Astrocyte (in vitro differentiated cells and primary cell): ENCODE data around the gene KIF15. TPM values are rescaled to one million over a fixed set of nuclear protein-coding genes. Genes with fewer than 3 reads are reported as not detected.
A peak's percentile ranks its signal among the peaks of the same experiment; 100 is the strongest.

ENCODE experiments used
- DNase-seq: peaks from one replicate; pipeline ENCODE4 v3.0.0-alpha.2; 2010; ENCODE audit warnings: low read depth
- FAIRE-seq: peaks from 2 replicates; lab custom pipeline; 2011; peaks lifted over from hg19 to GRCh38; lab: Jason Lieb, UNC
- H2AFZ ChIP-seq: 2 replicates; pipeline ENCODE4 v1.6.0; 2012; ENCODE audit warnings: low read depth, low read length, inconsistent platforms
- H3K27ac ChIP-seq: 2 replicates; pipeline ENCODE4 v1.5.1; 2011; ENCODE audit warnings: low read depth, low read length, inconsistent platforms
- H3K27me3 ChIP-seq: 2 replicates; pipeline ENCODE4 v1.6.0; 2011; ENCODE audit warnings: low read length, inconsistent platforms; ENCODE audit not compliant: insufficient read depth
- H3K36me3 ChIP-seq: 2 replicates; pipeline ENCODE4 v1.5.1; 2011; ENCODE audit warnings: low read length, inconsistent platforms; ENCODE audit not compliant: insufficient read depth
- H3K4me1 ChIP-seq: 2 replicates; pipeline ENCODE4 v1.5.1; 2011; ENCODE audit warnings: low read length, inconsistent platforms; ENCODE audit not compliant: insufficient read depth
- H3K4me2 ChIP-seq: 2 replicates; pipeline ENCODE4 v1.6.0; 2012; ENCODE audit warnings: low read length, inconsistent platforms
- H3K4me3 ChIP-seq: 2 replicates; pipeline ENCODE4 v1.5.1; 2011; ENCODE audit warnings: low read depth, mild to moderate bottlenecking, low read length, inconsistent platforms; ENCODE audit not compliant: insufficient read depth
- H3K79me2 ChIP-seq: 2 replicates; pipeline ENCODE4 v1.6.0; 2012; ENCODE audit warnings: mild to moderate bottlenecking, low read length, inconsistent platforms; ENCODE audit not compliant: insufficient read depth
- H3K9ac ChIP-seq: 2 replicates; pipeline ENCODE4 v1.6.0; 2012; ENCODE audit warnings: mild to moderate bottlenecking, low read length, inconsistent platforms
- H3K9me3 ChIP-seq: 2 replicates; pipeline ENCODE4 v1.5.1; 2012; ENCODE audit warnings: low read depth, mild to moderate bottlenecking, low read length, inconsistent platforms; ENCODE audit not compliant: insufficient read depth
- H4K20me1 ChIP-seq: 2 replicates; pipeline ENCODE4 v1.6.0; 2012; ENCODE audit warnings: low read length, inconsistent platforms; ENCODE audit not compliant: insufficient read depth
- H3K27ac Mint-ChIP-seq: one replicate; pipeline ENCODE4 v1.8.0; 2021; ENCODE audit warnings: mild to moderate bottlenecking, mixed read lengths; ENCODE audit not compliant: unreplicated experiment
- H3K27me3 Mint-ChIP-seq: one replicate; pipeline ENCODE4 v1.8.0; 2021; ENCODE audit warnings: low read depth, mixed read lengths; ENCODE audit not compliant: unreplicated experiment
- H3K36me3 Mint-ChIP-seq: one replicate; pipeline ENCODE4 v1.8.0; 2021; ENCODE audit warnings: low read depth, mixed read lengths; ENCODE audit not compliant: unreplicated experiment
- H3K4me1 Mint-ChIP-seq: one replicate; pipeline ENCODE4 v1.8.0; 2021; ENCODE audit warnings: low read depth, mixed read lengths; ENCODE audit not compliant: unreplicated experiment
- H3K4me3 Mint-ChIP-seq: one replicate; pipeline ENCODE4 v1.8.0; 2021; ENCODE audit warnings: mild to moderate bottlenecking, moderate library complexity, mixed read lengths; ENCODE audit not compliant: unreplicated experiment
- H3K9me3 Mint-ChIP-seq: one replicate; pipeline ENCODE4 v1.8.0; 2021; ENCODE audit warnings: mild to moderate bottlenecking, mixed read lengths; ENCODE audit not compliant: unreplicated experiment
- CTCF ChIP-seq: IDR thresholded peaks from 2 replicates; pipeline ENCODE4 v1.5.1; 2011; ENCODE audit warnings: low read depth, mild to moderate bottlenecking, inconsistent platforms, low read length, moderate library complexity; ENCODE audit not compliant: insufficient read depth
- EZH2 ChIP-seq: IDR thresholded peaks from 2 replicates; pipeline ENCODE4 v1.6.1; 2012; ENCODE audit warnings: mild to moderate bottlenecking, low read length, inconsistent platforms; ENCODE audit not compliant: insufficient read depth
- total RNA-seq: library from RNA; stranded (reverse); gene quantifications from 2 replicates; pipeline ENCODE4 v1.2.1, GENCODE V29; 2021

The KIF15 gene
- total RNA-seq, 1 donor from 2014 or later = 1.5 TPM

GRCh38 chr3:44883999-44884431 lies 122.4 kb downstream of the KIF15 start:
- FAIRE-seq (peak; percentile 80), DNase-seq (peak; percentile 97)
- Histone ChIP-seq H2AFZ (peak overlapping the region; percentile 61), H3K4me3 (peak overlapping the region; percentile 14), H3K4me2 (peak overlapping the region; percentile 79), H3K27ac (peak overlapping the region; percentile 93), H4K20me1 (no peaks in the 10 kb centered on the region), H3K27me3 (no peaks in the 10 kb centered on the region), H3K79me2 (no peaks in the 10 kb centered on the region), H3K9me3 (no peaks in the 10 kb centered on the region), H3K4me1 (peaks cover 34% of the 10 kb centered on the region), H3K9ac (peak overlapping the region; percentile 75), H3K36me3 (no peaks in the 10 kb centered on the region)
- H3K27me3 Mint-ChIP-seq = no peaks in the 10 kb centered on the region
- TF ChIP-seq CTCF (no peak), EZH2 (no peak)
- peak overlapping the region; percentile 79 for H3K27ac Mint-ChIP-seq
- H3K9me3 Mint-ChIP-seq = no peaks in the 10 kb centered on the region
- H3K36me3 Mint-ChIP-seq = no peaks in the 10 kb centered on the region
- H3K4me3 Mint-ChIP-seq = peak overlapping the region; percentile 28
- peaks cover 25% of the 10 kb centered on the region for H3K4me1 Mint-ChIP-seq

- peaks cover 23% of the 10 kb centered on the region for H3K4me1 Mint-ChIP-seq
- no peaks in the 10 kb centered on the region for H3K9me3 Mint-ChIP-seq
- no peaks in the 10 kb centered on the region for H3K36me3 ChIP-seq
- H3K4me3 Mint-ChIP-seq = no peak overlapping the region
- H3K9ac ChIP-seq = peak overlapping the region; percentile 63
- no peaks in the 10 kb centered on the region for H3K36me3 Mint-ChIP-seq
- H3K9me3 ChIP-seq = no peaks in the 10 kb centered on the region
- DNase-seq = peak; percentile 93
- peak overlapping the region; percentile 83 for H3K27ac Mint-ChIP-seq
- no peak overlapping the region for H2AFZ ChIP-seq
- H3K4me3 ChIP-seq = peak overlapping the region; percentile 16
- peaks cover 34% of the 10 kb centered on the region for H3K4me1 ChIP-seq
- no peaks in the 10 kb centered on the region for H4K20me1 ChIP-seq
- H3K27me3 Mint-ChIP-seq = peaks cover 4% of the 10 kb centered on the region
- TF ChIP-seq CTCF = no peak
- no peak for TF ChIP-seq EZH2
- no peak for FAIRE-seq
- peak overlapping the region; percentile 93 for H3K27ac ChIP-seq
- no peaks in the 10 kb centered on the region for H3K79me2 ChIP-seq
- H3K4me2 ChIP-seq = peak overlapping the region; percentile 79
- no peaks in the 10 kb centered on the region for H3K27me3 ChIP-seq
Observed at GRCh38 chr3:44885618-44886017, 124.0 kb downstream of the KIF15 start.

- H3K79me2 ChIP-seq = no peaks in the 10 kb centered on the region
- no peaks in the 10 kb centered on the region for H3K36me3 Mint-ChIP-seq
- H3K4me2 ChIP-seq = peak overlapping the region; percentile 24
- FAIRE-seq (no peak), DNase-seq (peak; percentile 9)
- H4K20me1 ChIP-seq = no peaks in the 10 kb centered on the region
- H3K9me3 ChIP-seq = no peaks in the 10 kb centered on the region
- peak overlapping the region; percentile 83 for H3K27ac Mint-ChIP-seq
- no peak overlapping the region for H2AFZ ChIP-seq
- TF ChIP-seq EZH2 (no peak), CTCF (no peak)
- no peak overlapping the region for H3K4me3 Mint-ChIP-seq
- no peak overlapping the region for H3K4me3 ChIP-seq
- H3K27ac ChIP-seq = no peak overlapping the region
- H3K9ac ChIP-seq = no peak overlapping the region
- H3K9me3 Mint-ChIP-seq = no peaks in the 10 kb centered on the region
- peaks cover 4% of the 10 kb centered on the region for H3K27me3 Mint-ChIP-seq
- peaks cover 23% of the 10 kb centered on the region for H3K4me1 Mint-ChIP-seq
- H3K4me1 ChIP-seq = peaks cover 34% of the 10 kb centered on the region
- no peaks in the 10 kb centered on the region for H3K36me3 ChIP-seq
- H3K27me3 ChIP-seq = no peaks in the 10 kb centered on the region
Observed at GRCh38 chr3:44886561-44886960, 125.0 kb downstream of the KIF15 start.
